DOHH2 (cell line): ENCODE data around the gene ALAS2.

Source experiments
- H3F3A ChIP-seq: fragments of 200-600 bp; sonication (generic), shearing (Covaris generic); 2 replicates; pipeline ENCODE4 v1.6.0; 2016; ENCODE audit warnings: antibody characterized with exemption, mild to moderate bottlenecking; ENCODE audit not compliant: control insufficient read depth, insufficient read depth
- H3K27ac ChIP-seq: fragments of 200-600 bp; sonication (generic); 2 replicates; pipeline ENCODE4 v1.5.1; 2014; ENCODE audit warnings: low read depth, mild to moderate bottlenecking, low read length, moderate library complexity
- H3K27me3 ChIP-seq: fragments of 200-600 bp; sonication (generic); 2 replicates; pipeline ENCODE4 v1.6.1; 2014; ENCODE audit warnings: mild to moderate bottlenecking, low read length, mixed read lengths; ENCODE audit not compliant: control insufficient read depth
- H3K36me3 ChIP-seq: fragments of 200-600 bp; sonication (generic); 2 replicates; pipeline ENCODE4 v1.6.1; 2014; ENCODE audit warnings: mild to moderate bottlenecking, low read length, moderate library complexity, mixed read lengths; ENCODE audit not compliant: control insufficient read depth
- H3K4me1 ChIP-seq: fragments of 200-600 bp; sonication (generic); 2 replicates; pipeline ENCODE4 v1.6.1; 2014; ENCODE audit warnings: mild to moderate bottlenecking, low read length, mixed read lengths; ENCODE audit not compliant: control insufficient read depth
- H3K4me2 ChIP-seq: fragments of 200-600 bp; sonication (generic); 2 replicates; pipeline ENCODE4 v1.6.0; 2014; ENCODE audit warnings: mild to moderate bottlenecking, low read length, moderate library complexity
- H3K4me3 ChIP-seq: fragments of 200-600 bp; sonication (generic); 2 replicates; pipeline ENCODE4 v1.5.1; 2014; ENCODE audit warnings: mild to moderate bottlenecking, low read length, mixed read lengths
- H3K79me2 ChIP-seq: fragments of 200-600 bp; sonication (generic); 2 replicates; pipeline ENCODE4 v1.6.1; 2014; ENCODE audit warnings: mild to moderate bottlenecking, low read length, mixed read lengths; ENCODE audit not compliant: control insufficient read depth
- H3K9me2 ChIP-seq: fragments of 200-600 bp; sonication (generic); replicated peaks from 2 replicates; pipeline ENCODE4 v1.6.1; 2014; ENCODE audit warnings: mild to moderate bottlenecking, low read length, mixed read lengths; ENCODE audit not compliant: control insufficient read depth
- H3K9me3 ChIP-seq: fragments of 200-600 bp; sonication (generic); 2 replicates; pipeline ENCODE4 v1.6.1; 2014; ENCODE audit warnings: antibody characterized with exemption, low read length, mixed read lengths; ENCODE audit not compliant: control insufficient read depth, insufficient read depth
- H4K20me1 ChIP-seq: fragments of 200-600 bp; sonication (generic); 2 replicates; pipeline ENCODE4 v1.6.0; 2014; ENCODE audit warnings: low read depth, mild to moderate bottlenecking, antibody characterized with exemption, low read length, moderate library complexity; ENCODE audit not compliant: control insufficient read depth, insufficient read depth
- CTCF ChIP-seq: fragments of 200-600 bp; sonication (generic); IDR thresholded peaks from one replicate; pipeline ENCODE4 v1.5.1; 2014; ENCODE audit warnings: antibody characterized with exemption, mild to moderate bottlenecking, low read depth, low read length; ENCODE audit not compliant: poor library complexity, severe bottlenecking
- EZH2phosphoT487 ChIP-seq: fragments of 200-600 bp; sonication (generic); IDR thresholded peaks from 2 replicates; pipeline ENCODE4 v1.6.1; 2017; ENCODE audit warnings: borderline replicate concordance, mild to moderate bottlenecking, antibody characterized with exemption, low read length, moderate library complexity, mixed read lengths

ALAS2 gene

GRCh38 chrX:54964766-54965497 is 65.8 kb downstream of the ALAS2 start:
- H3K4me3 ChIP-seq = no peak overlapping the region
- no peaks in the 10 kb centered on the region for H4K20me1 ChIP-seq
- H3K36me3 ChIP-seq = no peaks in the 10 kb centered on the region
- H3K27ac ChIP-seq = no peak overlapping the region
- H3F3A ChIP-seq = no peaks in the 10 kb centered on the region
- no peak overlapping the region for H3K4me2 ChIP-seq
- no peak for TF ChIP-seq CTCF
- no peak for TF ChIP-seq EZH2phosphoT487
- H3K9me3 ChIP-seq = no peaks in the 10 kb centered on the region
- H3K9me2 ChIP-seq = no peaks in the 10 kb centered on the region
- H3K79me2 ChIP-seq = no peaks in the 10 kb centered on the region
- H3K4me1 ChIP-seq = no peaks in the 10 kb centered on the region
- no peaks in the 10 kb centered on the region for H3K27me3 ChIP-seq

- Histone ChIP-seq H3K4me2 (no peak overlapping the region), H3K9me3 (no peaks in the 10 kb centered on the region), H3K4me3 (no peak overlapping the region), H4K20me1 (no peaks in the 10 kb centered on the region), H3F3A (no peaks in the 10 kb centered on the region), H3K79me2 (no peaks in the 10 kb centered on the region), H3K27me3 (no peaks in the 10 kb centered on the region), H3K9me2 (no peaks in the 10 kb centered on the region), H3K4me1 (no peaks in the 10 kb centered on the region), H3K36me3 (no peaks in the 10 kb centered on the region), H3K27ac (no peak overlapping the region)
- no peak for TF ChIP-seq CTCF
- no peak for TF ChIP-seq EZH2phosphoT487
These were observed 69.0 kb downstream of the ALAS2 start for GRCh38 chrX:54961750-54962149.
